ENCODE measurements around the gene PPARG.

- TF ChIP-seq SUZ12 (IDR thresholded peaks at IDR 0.05): no peak
- TF ChIP-seq BHLHE40 (IDR thresholded peaks at IDR 0.05; ENCODE audit: borderline replicate concordance): no peak
- TF ChIP-seq LEF1 (IDR thresholded peaks at IDR 0.05; ENCODE audit: borderline replicate concordance): no peak
- no peak for TF ChIP-seq ZNF384 (IDR thresholded peaks at IDR 0.05)
- no peak for TF ChIP-seq SP1 (IDR thresholded peaks at IDR 0.05)
- no peak for TF ChIP-seq FOXM1 (IDR thresholded peaks at IDR 0.05; ENCODE audit: borderline replicate concordance)
- no peak for TF ChIP-seq HDGF (IDR thresholded peaks at IDR 0.05; ENCODE audit: borderline replicate concordance)
- TF ChIP-seq CTBP1 (IDR thresholded peaks at IDR 0.05; ENCODE audit: borderline replicate concordance): no peak
- TF ChIP-seq ARNT (IDR thresholded peaks at IDR 0.05): no peak
- TF ChIP-seq PKNOX1 (IDR thresholded peaks at IDR 0.05): no peak
- TF ChIP-seq ELF4 (IDR thresholded peaks at IDR 0.05): no peak
Observed at GRCh38 chr3:12465836-12466225, 177.0 kb downstream of the PPARG start.

Measured in HEK293T (cell line).